ENCODE measurements around the gene PLA2G12A. TPM values are rescaled to one million over a fixed set of nuclear protein-coding genes. Genes with fewer than 3 reads are reported as not detected.
A peak's percentile ranks its signal among the peaks of the same experiment; 100 is the strongest.

PLA2G12A gene
- total and polyA plus RNA-seq, 9 of the 15 experiments (the other 6 are each of a cell fraction or from before 2014, with no cell fraction given) = 24.2 to 226 (median 80.5) TPM

DNA sequence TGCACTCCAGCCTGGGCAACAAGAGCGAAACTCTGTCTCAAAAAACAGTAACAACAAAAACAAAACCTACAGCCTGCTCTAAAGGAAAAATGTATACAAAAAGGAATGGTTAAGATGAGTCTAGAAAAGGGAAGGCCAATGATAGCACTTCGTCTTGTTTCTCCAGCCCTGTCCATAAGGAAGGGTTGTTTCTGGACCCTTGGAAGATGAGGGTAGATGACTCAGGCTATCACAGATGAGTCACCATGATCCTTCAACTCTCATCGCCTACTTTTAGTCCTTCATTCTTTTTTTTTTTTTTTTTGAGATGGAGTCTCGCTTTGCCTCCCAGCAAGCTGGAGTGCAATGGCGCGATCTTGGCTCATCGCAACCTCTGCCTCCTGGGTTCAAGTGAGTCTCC is 8.8 kb downstream of the PLA2G12A start (continued):
- TF ChIP-seq AFF4 (CRISPR knock-in tag; IDR thresholded peaks at IDR 0.05) (no peak), NFATC3 (IDR thresholded peaks at IDR 0.05) (no peak), VEZF1 (CRISPR knock-in tag; IDR thresholded peaks at IDR 0.05) (no peak), ELF4 (CRISPR knock-in tag; IDR thresholded peaks at IDR 0.05) (no peak), HMGN3 (IDR thresholded peaks at IDR 0.05; ENCODE audit: borderline replicate concordance, extremely low read depth, insufficient read length, low read depth, low read length) (no peak), ZNF277 (CRISPR knock-in tag; IDR thresholded peaks at IDR 0.05; ENCODE audit: borderline replicate concordance) (no peak), ETS2 (tag; IDR thresholded peaks at IDR 0.05; ENCODE audit: borderline replicate concordance, poor library complexity, severe bottlenecking) (no peak), JUN (IDR thresholded peaks at IDR 0.05; ENCODE audit: borderline replicate concordance, low read depth, low read length) (peak; percentile 89), JUN (CRISPR knock-in tag; IDR thresholded peaks at IDR 0.05; ENCODE audit: borderline replicate concordance) (no peak), FOXJ2 (tag; IDR thresholded peaks at IDR 0.05) (no peak), ARNT (IDR thresholded peaks at IDR 0.05) (peak in 1 of 2 experiments; percentile 89; a peak in 2 of 4 replicates), MECOM (CRISPR knock-in tag; IDR thresholded peaks at IDR 0.05) (no peak), ZNF282 (CRISPR knock-in tag; IDR thresholded peaks at IDR 0.05) (no peak), TGIF2 (CRISPR knock-in tag; IDR thresholded peaks at IDR 0.05) (no peak), JUND (IDR thresholded peaks at IDR 0.05; ENCODE audit: borderline replicate concordance, low read depth, low read length) (peak; percentile 95), JUND (tag; IDR thresholded peaks at IDR 0.05; ENCODE audit: borderline replicate concordance, low read depth, low read length) (peak; percentile 91), ZNF384 (IDR thresholded peaks at IDR 0.05; ENCODE audit: low read depth, low read length) (peak; percentile 87), PRDM10 (IDR thresholded peaks at IDR 0.05; ENCODE audit: partially characterized antibody) (peak; percentile 34)

Measured in K562 (cell line).